ENCODE results near the gene SLC1A1.

- no peak for TF ChIP-seq REST (IDR thresholded peaks at IDR 0.05; ENCODE audit: insufficient read depth in 1 of 2, low read depth in 2 of 2, low read length in 2 of 2)
- TF ChIP-seq POLR2AphosphoS5 (IDR thresholded peaks at IDR 0.05; ENCODE audit: low read depth, low read length): no peak
- TF ChIP-seq TAF1 (IDR thresholded peaks at IDR 0.05; ENCODE audit: borderline replicate concordance, insufficient read depth, low read length): no peak
Measured at GRCh38 chr9:4506490-4506889, 16.2 kb downstream of the SLC1A1 start.

Measured in PFSK-1 (cell line).